Measurements from ENCODE around the gene ERBB2.

DNA sequence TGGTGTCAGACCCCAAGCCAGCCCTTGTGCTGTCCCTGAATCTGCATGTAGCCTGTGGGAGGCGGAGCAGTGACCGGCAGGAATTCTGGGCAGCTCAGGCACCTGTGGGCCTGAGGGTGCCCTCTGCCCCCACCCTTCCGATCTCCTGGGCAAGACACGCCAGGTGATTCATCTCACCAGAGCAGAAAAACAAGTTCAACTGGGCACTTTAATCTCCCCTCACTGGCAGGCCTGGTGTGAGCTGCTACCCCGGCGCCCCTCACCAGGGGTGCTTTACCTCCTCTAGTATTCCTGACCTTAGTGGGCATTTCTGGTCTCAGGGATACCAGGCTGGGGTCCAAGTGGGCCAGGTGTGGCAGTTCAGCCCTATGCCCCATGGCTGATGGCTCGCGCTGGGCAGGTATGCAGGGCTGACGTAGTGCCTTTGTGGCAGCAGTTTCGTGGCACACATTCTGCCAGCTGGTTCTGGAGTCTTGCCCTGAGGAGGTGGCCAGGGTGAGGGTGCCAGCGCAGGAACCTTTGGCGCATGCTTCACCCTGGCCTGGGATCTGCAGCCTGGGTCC lies 6.0 kb downstream of the ERBB2 start:
- TF ChIP-seq, protein P1, sequence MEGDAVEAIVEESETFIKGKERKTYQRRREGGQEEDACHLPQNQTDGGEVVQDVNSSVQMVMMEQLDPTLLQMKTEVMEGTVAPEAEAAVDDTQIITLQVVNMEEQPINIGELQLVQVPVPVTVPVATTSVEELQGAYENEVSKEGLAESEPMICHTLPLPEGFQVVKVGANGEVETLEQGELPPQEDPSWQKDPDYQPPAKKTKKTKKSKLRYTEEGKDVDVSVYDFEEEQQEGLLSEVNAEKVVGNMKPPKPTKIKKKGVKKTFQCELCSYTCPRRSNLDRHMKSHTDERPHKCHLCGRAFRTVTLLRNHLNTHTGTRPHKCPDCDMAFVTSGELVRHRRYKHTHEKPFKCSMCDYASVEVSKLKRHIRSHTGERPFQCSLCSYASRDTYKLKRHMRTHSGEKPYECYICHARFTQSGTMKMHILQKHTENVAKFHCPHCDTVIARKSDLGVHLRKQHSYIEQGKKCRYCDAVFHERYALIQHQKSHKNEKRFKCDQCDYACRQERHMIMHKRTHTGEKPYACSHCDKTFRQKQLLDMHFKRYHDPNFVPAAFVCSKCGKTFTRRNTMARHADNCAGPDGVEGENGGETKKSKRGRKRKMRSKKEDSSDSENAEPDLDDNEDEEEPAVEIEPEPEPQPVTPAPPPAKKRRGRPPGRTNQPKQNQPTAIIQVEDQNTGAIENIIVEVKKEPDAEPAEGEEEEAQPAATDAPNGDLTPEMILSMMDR (IDR thresholded peaks at IDR 0.05): no peak
- no peak for TF ChIP-seq POLR2A (IDR thresholded peaks at IDR 0.05)

All from vagina (tissue), 2 donors.